GM21786 (cell line): ENCODE data around the gene NPHP4.
"Not testable (repeated sequence)": the region's sequence is repeated elsewhere in the genome, so short reads cannot be mapped to it uniquely, and the experiment has no call there.

Experiments
- ATAC-seq: cut with Tn5 transposase; IDR thresholded peaks from one replicate; pipeline ENCODE4 v1.9.1; 2021; ENCODE audit not compliant: unreplicated experiment

NPHP4 gene

DNA sequence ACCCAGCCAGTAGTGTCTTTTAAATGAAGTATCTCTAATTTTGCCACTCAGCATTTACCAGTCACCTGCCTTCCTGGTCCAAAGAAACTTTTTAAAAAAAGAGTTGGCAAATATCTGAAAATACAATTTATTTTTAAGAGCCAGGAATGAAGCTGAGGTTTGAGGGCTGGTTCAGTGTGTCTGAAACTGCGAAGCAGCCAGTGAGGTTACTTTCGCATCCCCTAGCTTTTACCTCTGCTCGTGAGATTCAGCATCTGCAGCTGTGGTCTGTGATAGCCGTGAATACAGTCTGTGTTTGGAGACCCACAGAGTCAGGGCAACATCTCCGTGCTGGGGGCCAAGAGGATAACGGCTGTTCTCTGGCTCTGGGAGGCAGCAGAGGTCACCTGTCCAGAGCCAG is 32.2 kb upstream of the NPHP4 start:
- ATAC-seq = no peak

DNA sequence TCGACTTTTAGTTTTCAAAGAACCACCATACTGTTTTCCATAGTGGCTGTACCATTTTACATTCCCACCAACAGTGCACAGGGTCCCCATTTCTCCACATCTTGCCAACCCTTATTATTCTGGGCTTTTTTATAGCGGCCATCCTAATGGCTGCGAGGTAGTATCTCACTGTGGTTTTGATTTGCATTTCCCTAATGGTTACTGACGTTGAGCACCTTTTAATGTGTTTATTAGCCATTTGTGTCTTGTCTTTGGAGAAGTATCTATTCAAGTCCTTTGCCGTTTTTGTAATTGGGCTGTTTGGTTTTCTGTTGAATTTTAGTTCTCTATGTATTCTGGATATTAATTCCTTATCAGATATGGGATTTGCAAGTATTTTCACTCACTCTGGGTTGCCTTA is 31.1 kb upstream of the NPHP4 start:
- ATAC-seq = no peak

DNA sequence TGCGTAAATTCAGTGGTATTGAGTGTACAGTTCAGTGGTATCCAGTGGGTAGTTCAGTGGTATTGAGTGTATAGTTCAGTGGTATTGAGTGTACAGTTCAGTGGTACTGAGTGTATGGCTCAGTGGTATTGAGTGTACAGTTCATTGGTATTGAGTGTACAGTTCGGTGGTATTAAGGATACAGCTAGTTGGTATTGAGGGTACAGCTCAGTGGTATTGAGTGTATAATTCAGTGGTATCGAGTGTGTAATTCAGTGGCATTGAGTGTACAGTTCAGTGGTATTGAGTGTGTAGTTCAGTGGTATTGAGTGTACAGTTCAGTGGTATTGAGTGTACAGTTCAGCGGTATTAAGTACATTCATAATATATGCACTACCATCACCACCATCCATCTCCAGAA is 30.0 kb upstream of the NPHP4 start:
- no peak for ATAC-seq

DNA sequence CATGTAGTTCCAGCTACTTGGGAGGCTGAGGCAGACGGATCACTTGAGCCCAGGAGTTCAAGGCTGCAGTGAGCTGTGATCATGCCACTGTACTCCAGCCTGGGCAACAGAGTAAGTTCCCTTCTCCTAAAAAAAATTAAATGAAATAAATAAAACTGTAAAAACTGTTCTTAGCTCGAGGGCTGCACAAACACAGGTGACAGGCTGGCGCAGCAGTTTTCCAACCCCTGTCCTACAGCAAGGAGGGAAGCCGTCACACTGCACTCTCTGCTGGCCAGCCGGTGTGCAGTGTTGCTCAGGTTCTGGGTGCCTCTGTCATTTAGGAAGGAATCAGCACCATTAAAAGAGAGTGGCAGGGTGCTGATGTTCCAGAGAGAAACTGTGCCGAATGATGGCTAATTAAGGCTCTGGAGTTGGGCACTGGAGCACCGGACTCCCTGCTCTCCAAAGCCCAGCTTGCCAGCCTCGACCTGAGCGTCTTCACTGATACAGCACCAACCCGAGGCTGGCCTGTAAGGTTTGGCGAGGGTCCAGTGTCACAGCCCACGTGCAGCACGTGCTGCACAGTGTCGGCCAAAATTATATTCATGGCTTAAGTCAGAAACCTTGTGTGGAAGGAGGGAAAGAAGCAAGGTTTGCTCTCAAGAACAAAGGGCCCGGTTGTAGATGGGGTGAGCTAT is 27.1 kb upstream of the NPHP4 start:
- no peak for ATAC-seq

DNA sequence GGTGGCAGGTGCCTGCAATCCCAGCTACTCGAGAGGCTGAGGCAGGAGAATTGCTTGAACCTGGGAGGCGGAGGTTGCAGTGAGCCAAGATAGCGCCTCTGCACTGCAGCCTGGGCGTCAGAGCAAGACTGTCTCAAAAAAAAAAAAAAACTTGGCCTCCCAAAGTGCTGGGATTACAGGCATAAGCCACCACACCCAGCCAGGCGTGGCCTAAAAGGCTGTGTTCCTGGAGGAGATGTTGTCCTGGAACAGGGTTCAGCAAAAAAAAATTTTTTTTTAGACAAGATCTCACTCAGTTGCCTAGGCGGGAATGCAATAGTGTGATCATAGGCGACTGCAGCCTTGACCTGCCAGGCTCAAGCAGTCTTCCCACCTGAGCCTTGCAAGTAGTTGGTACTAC is 25.4 kb upstream of the NPHP4 start:
- ATAC-seq = not testable (repeated sequence)

DNA sequence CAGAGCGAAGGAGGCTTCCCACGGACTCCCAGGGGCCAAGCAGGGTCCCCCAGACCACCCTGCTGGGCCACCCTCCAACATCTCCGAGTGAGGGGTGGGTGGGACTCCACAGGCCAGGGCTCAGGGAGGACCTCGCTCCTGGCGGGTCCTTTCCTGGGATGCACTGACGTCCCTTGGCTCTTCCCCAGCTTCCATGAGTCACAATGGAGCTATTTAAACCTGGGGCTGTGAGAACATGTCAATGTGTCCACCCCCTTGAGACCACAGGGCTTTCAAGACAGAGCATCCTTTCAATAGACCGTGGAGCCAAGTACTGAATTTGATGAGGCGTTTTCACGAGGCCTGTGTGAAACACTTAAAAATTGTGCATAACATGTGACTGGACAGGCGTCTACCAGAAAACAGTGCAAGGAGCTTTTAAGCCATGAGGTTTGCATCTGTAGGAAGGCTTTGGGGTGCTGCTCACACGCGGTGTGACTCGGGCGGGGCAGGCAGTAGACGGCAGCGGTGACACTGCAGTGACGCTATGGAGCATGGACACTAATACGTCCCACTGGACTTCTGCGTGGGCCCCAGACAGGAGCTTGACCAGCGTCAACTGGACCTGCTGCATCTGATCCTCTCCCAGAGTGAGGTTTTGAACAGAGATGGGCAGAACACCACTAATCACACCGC is 24.1 kb upstream of the NPHP4 start:
- ATAC-seq = no peak

DNA sequence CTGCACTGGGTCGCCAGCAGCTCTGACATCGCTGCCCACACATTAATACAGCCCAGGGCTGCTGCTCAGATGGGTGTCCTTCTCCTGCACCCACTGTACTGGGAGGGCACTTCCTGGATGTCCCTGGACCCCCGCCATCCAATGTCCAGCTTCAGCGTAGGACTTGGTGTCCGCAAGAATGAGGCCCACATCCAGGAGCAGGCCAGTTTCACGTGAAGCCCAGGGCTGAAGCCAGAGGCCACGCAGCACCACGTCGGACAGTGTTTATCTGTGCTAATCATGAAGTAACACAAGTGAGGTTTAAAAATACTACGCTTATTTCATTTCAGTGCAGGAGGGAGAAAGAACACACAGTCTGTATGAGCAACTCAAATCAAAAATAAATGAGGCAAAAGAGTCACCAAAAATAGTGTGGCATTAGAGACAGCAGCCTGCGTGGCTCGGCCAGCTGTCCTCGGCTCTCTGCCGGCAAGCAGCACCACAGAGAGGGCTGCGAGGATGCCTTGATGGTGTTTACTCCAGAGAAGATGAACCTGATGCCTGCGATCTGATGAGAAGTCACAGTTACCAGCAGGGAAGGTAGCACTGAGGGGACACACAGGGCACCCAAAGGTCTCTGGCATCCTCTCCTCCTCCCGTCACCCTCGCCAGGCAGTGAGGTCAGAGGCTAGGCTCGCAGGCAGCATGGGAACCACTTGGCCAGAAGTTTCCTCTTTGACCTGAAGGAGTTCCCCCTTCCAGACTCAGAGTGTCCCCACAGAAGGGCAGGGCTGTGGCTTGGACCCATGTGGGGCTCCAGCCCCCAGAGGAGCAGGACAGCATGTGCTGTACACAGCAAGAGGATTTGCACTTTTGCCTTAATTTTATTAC is 22.1 kb upstream of the NPHP4 start:
- ATAC-seq = no peak

DNA sequence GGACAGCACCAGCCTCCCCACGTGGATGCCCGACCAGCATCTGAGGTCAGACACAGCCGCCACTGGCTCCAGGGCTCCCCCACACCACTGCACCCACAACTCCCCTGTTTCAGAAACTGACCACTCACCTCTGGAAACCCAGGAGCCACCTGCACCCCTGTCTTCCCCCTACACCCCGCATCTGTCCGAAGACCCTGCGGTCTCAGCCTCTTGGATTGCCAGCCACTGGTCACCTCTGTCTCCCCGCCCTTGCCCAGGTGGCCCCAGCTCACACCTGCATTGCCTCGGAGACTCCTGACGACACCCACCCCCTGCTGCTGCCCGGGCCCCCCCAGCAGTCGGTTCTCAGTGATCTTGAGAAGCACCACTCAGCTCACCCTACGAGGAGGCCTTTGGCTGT is 21.3 kb upstream of the NPHP4 start:
- ATAC-seq = no peak

DNA sequence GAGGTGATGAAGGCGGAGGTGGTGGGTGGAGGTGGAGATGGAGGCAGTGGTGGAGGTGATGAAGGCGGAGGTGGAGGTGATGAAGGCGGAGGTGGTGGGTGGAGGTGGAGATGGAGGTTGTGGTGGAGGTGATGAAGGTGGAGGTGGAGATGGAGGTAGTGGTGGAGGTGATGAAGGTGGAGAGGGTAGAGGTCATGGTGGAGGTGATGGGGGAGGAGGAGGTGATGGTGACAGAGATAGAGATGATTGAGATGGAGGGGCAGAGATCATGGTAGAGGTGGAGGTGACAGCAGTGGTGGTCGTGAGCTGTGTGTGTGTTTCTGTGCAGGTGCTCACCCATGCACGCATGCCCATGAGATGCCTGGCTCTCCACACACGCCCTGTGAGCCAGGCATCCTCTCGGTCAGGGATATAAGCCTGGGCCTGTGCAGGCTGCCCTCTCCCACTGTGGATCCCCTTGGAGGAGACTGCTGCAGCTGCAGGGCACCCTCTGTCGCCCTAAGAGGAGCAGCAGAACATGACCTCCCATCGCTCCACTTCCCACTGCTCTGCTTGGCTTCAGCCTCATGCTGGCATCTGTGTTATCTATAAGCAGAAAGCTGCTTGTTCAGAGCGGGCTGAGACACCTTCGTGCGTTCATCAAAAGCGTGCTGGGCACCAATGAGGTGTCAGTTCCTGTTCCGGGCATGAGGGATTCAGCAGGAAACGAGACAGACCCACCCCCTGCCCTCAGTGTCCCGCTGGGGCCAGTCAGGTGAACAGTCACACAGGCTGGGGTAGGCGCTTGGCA is 20.5 kb upstream of the NPHP4 start:
- ATAC-seq = no peak

DNA sequence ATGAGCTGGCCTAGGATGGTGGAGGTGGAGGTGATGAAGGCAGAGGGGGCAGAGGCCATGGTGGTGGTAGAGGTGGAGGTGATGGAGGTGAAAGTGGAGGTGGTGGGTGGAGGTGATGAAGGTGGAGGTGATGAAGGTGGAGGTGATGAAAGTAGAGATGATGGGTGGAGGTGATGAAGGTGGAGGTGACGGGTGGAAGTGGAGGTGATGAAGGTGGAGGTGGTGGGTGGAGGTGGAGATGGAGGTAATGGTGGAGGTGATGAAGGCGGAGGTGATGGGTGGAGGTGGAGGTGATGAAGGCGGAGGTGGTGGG is 19.7 kb upstream of the NPHP4 start:
- ATAC-seq = no peak

DNA sequence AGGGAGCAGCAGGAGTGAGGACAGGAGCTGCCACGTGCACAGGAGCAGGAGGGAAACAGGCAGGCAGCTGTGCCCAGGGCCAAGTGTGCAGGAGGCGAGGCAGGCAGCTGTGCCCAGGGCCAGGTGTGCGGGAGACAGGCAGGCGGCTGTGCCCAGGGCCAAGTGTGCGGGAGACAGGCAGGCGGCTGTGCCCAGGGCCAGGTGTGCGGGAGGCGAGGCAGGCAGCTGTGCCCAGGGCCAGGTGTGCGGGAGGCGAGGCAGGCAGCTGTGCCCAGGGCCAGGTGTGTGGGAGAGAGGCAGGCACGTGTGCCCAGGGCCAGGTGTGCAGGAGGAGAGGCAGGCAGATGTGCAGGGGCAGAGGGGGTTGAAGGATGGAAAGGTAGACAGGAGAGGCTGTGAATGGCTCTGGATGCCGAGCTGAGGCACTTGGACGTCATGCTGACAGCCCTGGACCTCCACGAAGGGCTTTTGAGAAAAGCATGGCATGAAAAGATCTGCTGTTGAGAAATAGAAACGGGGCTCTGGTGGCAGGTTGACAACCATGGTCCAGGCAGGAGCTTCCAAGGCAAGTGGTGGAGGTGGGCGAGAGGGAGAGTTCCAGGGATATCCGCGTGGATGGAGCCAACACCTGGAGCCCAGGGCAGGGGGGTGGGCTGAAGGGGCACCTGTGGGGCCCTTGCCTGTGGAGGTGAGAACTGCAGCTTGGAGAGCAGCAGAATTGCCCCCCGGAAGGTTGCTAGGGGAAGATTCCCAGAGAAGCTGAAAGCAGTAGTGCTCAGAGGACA is 19.1 kb upstream of the NPHP4 start:
- no peak for ATAC-seq

DNA sequence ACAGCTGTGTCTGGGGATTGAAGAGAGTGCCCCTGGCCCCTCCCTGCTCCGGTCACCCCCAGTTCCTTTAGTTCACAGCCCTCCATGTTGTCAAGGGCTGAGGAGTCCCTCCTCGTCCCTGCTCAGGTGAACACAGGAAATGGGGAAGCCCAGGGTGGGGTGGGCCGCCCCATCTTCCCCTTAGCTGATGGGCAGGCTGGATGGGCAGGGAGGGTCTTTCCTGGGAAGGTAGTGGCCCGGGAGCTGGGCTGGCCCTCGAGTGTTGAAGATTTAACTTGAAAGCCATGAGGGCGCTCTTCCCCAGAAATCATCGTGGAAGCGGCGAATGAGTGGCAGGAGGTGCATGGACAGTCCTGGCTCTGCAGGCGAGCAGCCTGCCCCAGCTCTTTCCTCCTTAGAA is 18.3 kb upstream of the NPHP4 start:
- ATAC-seq = no peak

DNA sequence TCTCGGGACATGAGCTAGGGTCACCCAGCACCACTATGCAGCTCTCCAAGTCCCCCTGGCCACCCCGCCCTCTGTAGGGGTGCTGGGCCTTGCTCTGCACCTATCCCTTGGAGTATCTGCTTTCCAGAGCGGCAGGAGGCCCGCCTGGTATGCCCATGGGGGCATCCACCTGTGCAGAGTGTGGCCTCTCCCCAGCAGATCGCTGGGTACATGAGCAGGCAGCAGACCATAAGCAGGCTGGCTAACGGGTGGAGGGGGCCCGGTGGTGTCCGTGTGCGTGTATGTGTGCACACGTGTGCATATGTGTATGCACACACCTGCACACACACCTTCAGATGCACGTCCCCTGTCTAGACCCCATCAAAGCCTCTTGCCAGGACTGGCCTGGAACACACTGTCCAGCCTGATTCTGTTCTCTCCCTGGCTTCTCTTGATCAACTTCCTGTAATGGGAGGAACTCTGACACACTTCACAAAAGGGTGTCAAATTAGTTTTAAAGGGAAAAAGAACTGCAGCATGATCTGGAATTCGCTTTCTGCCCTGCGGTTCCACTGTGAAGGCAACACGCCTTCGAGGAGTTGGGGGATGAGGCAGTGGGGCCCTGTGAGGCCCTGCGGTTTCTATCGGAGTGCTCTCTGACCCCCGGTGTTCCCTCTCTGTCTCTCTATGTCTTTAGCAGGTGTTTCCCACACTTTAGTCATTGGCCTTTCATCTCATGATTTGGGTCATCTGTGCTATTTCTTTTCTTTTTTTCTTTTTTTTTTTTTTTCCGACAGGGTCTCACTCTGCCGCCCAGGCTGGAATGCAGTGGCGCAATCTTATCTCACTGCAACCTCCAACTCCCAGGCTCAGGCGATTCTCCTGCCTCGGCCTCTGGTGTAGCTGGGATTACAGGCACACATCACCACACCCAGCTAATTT is 17.2 kb upstream of the NPHP4 start:
- ATAC-seq = no peak

DNA sequence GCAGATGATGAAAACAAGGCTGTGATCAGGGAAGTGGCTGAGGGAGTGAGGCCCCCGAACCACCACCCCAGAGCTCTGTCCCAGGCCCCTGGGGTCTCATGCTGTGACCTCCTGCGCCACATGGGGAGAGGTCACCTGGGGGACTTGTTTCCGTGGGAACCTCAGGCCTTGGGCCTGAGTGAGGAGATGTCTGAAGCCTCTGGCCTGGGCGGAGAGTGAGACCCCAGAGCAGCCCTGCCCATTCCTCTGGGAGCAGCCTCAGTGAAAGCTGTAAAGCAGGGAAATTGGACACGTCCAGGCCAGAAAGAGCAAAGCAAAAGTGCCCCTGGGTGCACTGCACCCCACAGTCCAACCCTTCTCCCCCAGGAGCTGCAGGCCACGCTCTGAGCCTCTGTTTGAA is 16.5 kb upstream of the NPHP4 start:
- ATAC-seq = no peak

DNA sequence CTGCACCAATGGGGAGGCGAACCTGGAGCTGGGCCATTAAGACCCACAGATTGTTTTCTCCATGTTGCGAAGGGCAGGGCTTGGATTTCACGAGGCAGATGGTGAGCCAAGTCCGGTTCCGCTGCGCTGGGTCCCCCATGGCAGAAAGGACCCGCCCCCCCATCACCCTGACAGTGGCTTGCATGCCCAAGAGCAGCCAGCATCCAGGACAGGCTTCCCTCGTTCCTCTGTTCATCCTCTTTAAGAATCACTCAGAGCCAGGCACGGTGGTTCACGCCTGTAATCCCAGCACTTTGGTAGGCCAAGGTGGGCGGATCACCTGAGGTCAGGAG is 15.8 kb upstream of the NPHP4 start:
- no peak for ATAC-seq

DNA sequence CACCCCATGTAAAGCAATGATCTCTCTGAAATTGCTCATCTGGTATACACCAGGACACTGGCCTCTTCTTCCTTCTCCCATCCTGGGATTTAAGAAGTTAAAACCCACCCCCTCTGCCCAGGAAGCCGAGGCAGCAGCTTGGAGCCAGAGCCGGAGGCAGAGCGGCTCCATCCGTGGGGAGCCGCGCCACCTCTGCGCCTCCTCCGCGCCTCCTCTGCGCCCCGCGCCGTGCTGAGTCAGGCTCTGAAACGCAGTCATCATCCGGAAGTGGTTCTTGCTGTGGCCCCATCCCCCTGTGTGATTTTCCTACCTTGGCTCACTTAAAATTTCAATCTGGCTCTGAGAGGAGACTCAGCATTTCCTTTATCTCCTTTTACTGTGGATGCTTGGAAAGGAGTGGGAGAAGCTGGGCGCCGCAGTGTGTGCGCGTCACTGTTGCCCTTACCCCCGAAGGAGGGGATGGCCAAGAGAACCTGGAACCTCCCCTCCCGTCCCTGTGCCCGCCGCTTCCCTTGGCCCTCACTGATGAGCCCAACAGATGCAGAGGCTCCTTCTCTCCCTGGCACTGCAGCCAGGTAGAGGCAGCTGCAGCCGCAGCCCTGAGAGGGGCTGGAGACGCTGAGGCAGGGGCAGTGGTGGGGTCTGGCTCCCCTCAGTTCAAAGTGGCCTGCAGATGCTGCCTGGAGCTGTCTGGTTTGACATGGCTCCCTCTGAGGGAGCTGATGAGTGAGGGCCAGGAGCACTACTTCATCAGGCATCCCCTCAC is 15.3 kb upstream of the NPHP4 start:
- ATAC-seq = no peak

DNA sequence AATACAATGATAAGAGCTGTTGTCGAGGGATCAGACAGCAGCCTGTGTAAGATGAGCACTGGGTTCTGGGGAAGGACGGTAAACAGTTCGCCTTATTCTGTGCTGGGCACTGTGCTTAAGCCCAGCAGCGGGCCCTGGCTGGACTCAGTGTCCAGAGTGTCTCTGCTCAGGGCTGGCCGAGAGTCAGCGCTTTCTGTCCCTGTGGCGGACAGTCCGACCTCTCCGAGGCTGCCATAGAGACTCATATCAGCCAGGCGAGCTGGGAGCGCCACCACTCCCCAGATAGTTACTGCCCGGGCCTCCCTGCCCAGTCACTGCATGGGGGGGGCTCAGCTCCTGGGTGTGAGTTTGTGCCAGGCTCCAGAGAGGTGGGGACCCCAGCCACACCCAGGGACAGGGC is 14.7 kb upstream of the NPHP4 start:
- ATAC-seq = no peak

DNA sequence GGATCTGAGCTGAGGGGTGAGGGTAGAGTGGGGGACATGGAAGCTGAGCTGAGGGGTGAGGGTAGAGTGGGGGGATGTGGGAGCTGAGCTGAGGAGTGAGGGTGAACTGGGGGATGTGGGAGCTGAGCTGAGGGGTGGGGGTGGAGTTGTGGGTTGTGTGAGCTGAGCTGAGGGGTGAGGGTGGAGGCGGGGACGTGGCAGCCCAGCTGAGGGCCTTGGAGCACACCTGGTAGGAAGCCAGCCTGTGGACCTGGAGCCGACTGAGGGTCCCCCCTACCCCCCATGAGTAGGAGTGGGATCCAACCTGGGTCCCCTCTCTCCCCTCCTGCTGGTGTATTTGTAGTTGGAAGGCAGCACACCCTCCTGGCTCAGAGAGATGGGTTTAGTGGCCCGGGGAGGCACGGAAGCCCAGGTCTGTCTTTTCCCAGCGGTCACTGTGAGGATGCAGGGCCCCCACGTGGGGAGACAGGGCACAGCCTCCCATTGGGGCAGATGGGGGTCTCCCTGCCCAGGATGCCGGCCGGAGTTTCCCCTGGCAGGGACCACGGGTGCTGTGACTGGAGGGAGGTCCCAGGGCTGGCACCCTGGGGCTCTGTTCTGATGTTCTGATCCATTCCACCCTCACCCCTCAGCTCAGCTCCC is 13.2 kb upstream of the NPHP4 start:
- ATAC-seq = no peak
